GM23338 (cell line): ENCODE results near the gene TMEM52. TPM values are rescaled to one million over a fixed set of nuclear protein-coding genes. Genes with fewer than 3 reads are reported as not detected.

Experiments used
- ATAC-seq: fragments of 200-7000 bp; cut with Tn5 transposase; 3 replicates; pipeline ENCODE4 v1.9.1; 2020
- DNase-seq: peaks from one replicate; pipeline ENCODE4 v3.0.0-alpha.2; 2015; ENCODE audit warnings: low spot score
- H2AFZ ChIP-seq: fragments of 200-600 bp; sonication (generic); 2 replicates; pipeline ENCODE4 v1.8.0; 2016; ENCODE audit warnings: antibody characterized with exemption, mild to moderate bottlenecking, moderate library complexity
- H3F3A ChIP-seq: fragments of 200-600 bp; sonication (generic); replicated peaks from 2 replicates; pipeline ENCODE4 v1.8.0; 2017; ENCODE audit warnings: antibody characterized with exemption, mixed run types, low read depth
- H3K27ac ChIP-seq: fragments of 200-600 bp; sonication (generic); 2 replicates; pipeline ENCODE4 v1.6.1; 2016; ENCODE audit warnings: low read depth
- H3K27me3 ChIP-seq: fragments of 200-600 bp; sonication (generic); 2 replicates; pipeline ENCODE4 v1.8.0; 2016; ENCODE audit warnings: mild to moderate bottlenecking, mixed run types, moderate library complexity; ENCODE audit not compliant: insufficient read depth
- H3K36me3 ChIP-seq: fragments of 200-600 bp; sonication (generic); 2 replicates; pipeline ENCODE4 v1.8.0; 2016; ENCODE audit warnings: mild to moderate bottlenecking; ENCODE audit not compliant: insufficient read depth
- H3K4me1 ChIP-seq: fragments of 200-600 bp; sonication (generic); 2 replicates; pipeline ENCODE4 v1.8.0; 2016; ENCODE audit warnings: mild to moderate bottlenecking, moderate library complexity; ENCODE audit not compliant: insufficient read depth
- H3K4me2 ChIP-seq: fragments of 200-600 bp; sonication (generic); 2 replicates; pipeline ENCODE4 v1.7.1; 2017; ENCODE audit warnings: mixed run types
- H3K4me3 ChIP-seq: fragments of 200-600 bp; sonication (generic); 2 replicates; pipeline ENCODE4 v1.6.1; 2016; ENCODE audit warnings: mixed run types
- H3K79me2 ChIP-seq: fragments of 200-600 bp; sonication (generic); replicated peaks from 2 replicates; pipeline ENCODE4 v1.8.0; 2017; ENCODE audit warnings: mild to moderate bottlenecking; ENCODE audit not compliant: insufficient read depth
- H3K9me2 ChIP-seq: fragments of 200-600 bp; sonication (generic); 2 replicates; pipeline ENCODE4 v1.8.0; 2017; ENCODE audit not compliant: insufficient read depth
- H4K20me1 ChIP-seq: fragments of 200-600 bp; sonication (generic); replicated peaks from 2 replicates; pipeline ENCODE4 v1.8.0; 2017; ENCODE audit warnings: mild to moderate bottlenecking; ENCODE audit not compliant: insufficient read depth
- H3K27ac Mint-ChIP-seq: 2 replicates; pipeline ENCODE4 v1.8.0; 2020; ENCODE audit warnings: inconsistent platforms, mild to moderate bottlenecking, moderate library complexity, mixed read lengths
- H3K27me3 Mint-ChIP-seq: 3 replicates; pipeline ENCODE4 v1.8.0; 2022; ENCODE audit warnings: low read depth, mild to moderate bottlenecking, moderate library complexity, mixed read lengths, inconsistent platforms; ENCODE audit not compliant: insufficient read depth, poor library complexity
- H3K36me3 Mint-ChIP-seq: 3 replicates; pipeline ENCODE4 v1.8.0; 2021; ENCODE audit warnings: low read depth, mild to moderate bottlenecking, inconsistent platforms, moderate library complexity, mixed read lengths
- H3K4me1 Mint-ChIP-seq: 3 replicates; pipeline ENCODE4 v1.8.0; 2020; ENCODE audit warnings: mild to moderate bottlenecking, inconsistent platforms, mixed read lengths
- H3K4me3 Mint-ChIP-seq: 3 replicates; pipeline ENCODE4 v1.8.0; 2021; ENCODE audit warnings: moderate library complexity, mild to moderate bottlenecking, inconsistent platforms, mixed read lengths
- H3K9me3 Mint-ChIP-seq: 3 replicates; pipeline ENCODE4 v1.8.0; 2020; ENCODE audit warnings: moderate library complexity, mild to moderate bottlenecking, inconsistent platforms, mixed read lengths
- CREB1 ChIP-seq: fragments of 250-450 bp; sonication (Bioruptor Pico); IDR thresholded peaks from 2 replicates; pipeline ENCODE4 v1.5.0; 2020; ENCODE audit warnings: low read depth, mild to moderate bottlenecking, moderate library complexity
- EZH2 ChIP-seq: fragments of 200-600 bp; sonication (generic); IDR thresholded peaks from one replicate; pipeline ENCODE4 v1.8.0; 2017; ENCODE audit warnings: antibody characterized with exemption, mild to moderate bottlenecking, low read depth; ENCODE audit not compliant: unreplicated experiment
- EZH2phosphoT487 ChIP-seq: fragments of 200-600 bp; sonication (generic); IDR thresholded peaks from one replicate; pipeline ENCODE4 v1.8.1; 2018; ENCODE audit warnings: antibody characterized with exemption; ENCODE audit not compliant: unreplicated experiment
- JUNB ChIP-seq: IDR thresholded peaks from one replicate; pipeline ENCODE4 v1.6.1; 2016; ENCODE audit warnings: antibody characterized with exemption; ENCODE audit not compliant: unreplicated experiment
- NANOG ChIP-seq: IDR thresholded peaks from 2 replicates; pipeline ENCODE4 v1.6.1; 2016; ENCODE audit warnings: antibody characterized with exemption, borderline replicate concordance
- POLR2AphosphoS5 ChIP-seq: IDR thresholded peaks from 2 replicates; pipeline ENCODE4 v1.6.1; 2016; ENCODE audit warnings: antibody characterized with exemption, low read depth
- polyA plus RNA-seq: library from polyadenylated mRNA; unstranded; fragments of >200 nt; fragmentation: Nextera tagmentation; extraction: Ambion mirVana; gene quantifications from 2 replicates; pipeline ENCODE4 v1.2.1, GENCODE V29; 2016
- total RNA-seq: library from RNA; depleted of rRNA; stranded (reverse); fragments of >200 nt; shearing (Covaris generic); gene quantifications from 2 replicates; pipeline ENCODE4 v1.2.3, GENCODE V29; 2014
- TF ChIP-seq, protein P1 (sequence below): fragments of 250-450 bp; sonication (Bioruptor Pico); IDR thresholded peaks from 2 replicates; pipeline ENCODE4 v1.5.0; 2020; ENCODE audit warnings: mild to moderate bottlenecking, moderate library complexity
- TF ChIP-seq, protein P2 (sequence below): IDR thresholded peaks from one replicate; pipeline ENCODE4 v1.6.1; 2018; ENCODE audit warnings: antibody characterized with exemption; ENCODE audit not compliant: unreplicated experiment
- TF ChIP-seq, protein P3 (sequence below): IDR thresholded peaks from 2 replicates; pipeline ENCODE4 v1.6.1; 2016; ENCODE audit warnings: antibody characterized with exemption

TMEM52 gene
- total and polyA plus RNA-seq, 2 experiments from 2014 or later, result 19.5 to 25.0 TPM

DNA sequence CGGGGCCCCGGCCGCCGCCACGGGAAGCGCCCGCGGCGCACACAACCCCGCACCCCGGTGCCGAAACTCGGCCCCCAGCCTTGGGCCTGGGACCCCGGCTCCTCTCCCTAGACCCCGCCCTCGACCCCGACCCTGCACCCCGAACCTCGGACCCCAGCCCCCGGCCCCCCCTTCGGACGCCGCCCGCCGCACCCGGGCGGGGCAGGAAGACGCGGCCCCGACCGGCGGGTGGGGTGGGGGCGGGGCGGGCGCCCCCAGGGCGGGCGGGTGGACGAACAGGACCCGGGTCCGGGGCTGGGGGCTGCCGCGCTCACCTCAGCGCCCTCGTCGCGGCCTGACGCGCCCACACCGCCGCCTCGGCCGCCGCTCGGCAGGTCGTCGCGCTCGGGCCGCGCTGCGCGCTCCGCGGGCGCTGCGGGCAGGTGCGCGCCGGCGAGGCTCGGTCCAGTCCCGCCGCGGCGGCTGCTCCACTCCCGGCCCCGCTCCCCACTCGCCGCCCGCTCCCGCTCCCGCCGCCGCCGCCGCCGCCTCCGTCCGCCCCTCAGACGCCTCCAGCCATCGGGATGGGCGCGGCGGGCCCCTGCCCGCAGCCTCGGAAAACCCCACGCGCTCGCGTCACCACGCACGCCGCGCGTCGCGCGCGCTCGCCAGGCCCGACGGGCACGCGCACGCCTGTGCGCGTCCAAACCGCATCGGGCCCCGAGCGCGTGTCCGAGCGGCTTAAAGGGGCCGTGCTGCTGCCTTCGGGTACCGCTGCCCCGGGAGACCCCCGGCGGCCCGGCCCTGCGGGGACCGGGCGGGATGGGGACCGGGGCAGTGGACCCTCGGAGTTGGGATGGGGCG lies 28.4 kb downstream of the TMEM52 start, which contains the start of gene GNB1 (continued):
- TF ChIP-seq, protein P1, sequence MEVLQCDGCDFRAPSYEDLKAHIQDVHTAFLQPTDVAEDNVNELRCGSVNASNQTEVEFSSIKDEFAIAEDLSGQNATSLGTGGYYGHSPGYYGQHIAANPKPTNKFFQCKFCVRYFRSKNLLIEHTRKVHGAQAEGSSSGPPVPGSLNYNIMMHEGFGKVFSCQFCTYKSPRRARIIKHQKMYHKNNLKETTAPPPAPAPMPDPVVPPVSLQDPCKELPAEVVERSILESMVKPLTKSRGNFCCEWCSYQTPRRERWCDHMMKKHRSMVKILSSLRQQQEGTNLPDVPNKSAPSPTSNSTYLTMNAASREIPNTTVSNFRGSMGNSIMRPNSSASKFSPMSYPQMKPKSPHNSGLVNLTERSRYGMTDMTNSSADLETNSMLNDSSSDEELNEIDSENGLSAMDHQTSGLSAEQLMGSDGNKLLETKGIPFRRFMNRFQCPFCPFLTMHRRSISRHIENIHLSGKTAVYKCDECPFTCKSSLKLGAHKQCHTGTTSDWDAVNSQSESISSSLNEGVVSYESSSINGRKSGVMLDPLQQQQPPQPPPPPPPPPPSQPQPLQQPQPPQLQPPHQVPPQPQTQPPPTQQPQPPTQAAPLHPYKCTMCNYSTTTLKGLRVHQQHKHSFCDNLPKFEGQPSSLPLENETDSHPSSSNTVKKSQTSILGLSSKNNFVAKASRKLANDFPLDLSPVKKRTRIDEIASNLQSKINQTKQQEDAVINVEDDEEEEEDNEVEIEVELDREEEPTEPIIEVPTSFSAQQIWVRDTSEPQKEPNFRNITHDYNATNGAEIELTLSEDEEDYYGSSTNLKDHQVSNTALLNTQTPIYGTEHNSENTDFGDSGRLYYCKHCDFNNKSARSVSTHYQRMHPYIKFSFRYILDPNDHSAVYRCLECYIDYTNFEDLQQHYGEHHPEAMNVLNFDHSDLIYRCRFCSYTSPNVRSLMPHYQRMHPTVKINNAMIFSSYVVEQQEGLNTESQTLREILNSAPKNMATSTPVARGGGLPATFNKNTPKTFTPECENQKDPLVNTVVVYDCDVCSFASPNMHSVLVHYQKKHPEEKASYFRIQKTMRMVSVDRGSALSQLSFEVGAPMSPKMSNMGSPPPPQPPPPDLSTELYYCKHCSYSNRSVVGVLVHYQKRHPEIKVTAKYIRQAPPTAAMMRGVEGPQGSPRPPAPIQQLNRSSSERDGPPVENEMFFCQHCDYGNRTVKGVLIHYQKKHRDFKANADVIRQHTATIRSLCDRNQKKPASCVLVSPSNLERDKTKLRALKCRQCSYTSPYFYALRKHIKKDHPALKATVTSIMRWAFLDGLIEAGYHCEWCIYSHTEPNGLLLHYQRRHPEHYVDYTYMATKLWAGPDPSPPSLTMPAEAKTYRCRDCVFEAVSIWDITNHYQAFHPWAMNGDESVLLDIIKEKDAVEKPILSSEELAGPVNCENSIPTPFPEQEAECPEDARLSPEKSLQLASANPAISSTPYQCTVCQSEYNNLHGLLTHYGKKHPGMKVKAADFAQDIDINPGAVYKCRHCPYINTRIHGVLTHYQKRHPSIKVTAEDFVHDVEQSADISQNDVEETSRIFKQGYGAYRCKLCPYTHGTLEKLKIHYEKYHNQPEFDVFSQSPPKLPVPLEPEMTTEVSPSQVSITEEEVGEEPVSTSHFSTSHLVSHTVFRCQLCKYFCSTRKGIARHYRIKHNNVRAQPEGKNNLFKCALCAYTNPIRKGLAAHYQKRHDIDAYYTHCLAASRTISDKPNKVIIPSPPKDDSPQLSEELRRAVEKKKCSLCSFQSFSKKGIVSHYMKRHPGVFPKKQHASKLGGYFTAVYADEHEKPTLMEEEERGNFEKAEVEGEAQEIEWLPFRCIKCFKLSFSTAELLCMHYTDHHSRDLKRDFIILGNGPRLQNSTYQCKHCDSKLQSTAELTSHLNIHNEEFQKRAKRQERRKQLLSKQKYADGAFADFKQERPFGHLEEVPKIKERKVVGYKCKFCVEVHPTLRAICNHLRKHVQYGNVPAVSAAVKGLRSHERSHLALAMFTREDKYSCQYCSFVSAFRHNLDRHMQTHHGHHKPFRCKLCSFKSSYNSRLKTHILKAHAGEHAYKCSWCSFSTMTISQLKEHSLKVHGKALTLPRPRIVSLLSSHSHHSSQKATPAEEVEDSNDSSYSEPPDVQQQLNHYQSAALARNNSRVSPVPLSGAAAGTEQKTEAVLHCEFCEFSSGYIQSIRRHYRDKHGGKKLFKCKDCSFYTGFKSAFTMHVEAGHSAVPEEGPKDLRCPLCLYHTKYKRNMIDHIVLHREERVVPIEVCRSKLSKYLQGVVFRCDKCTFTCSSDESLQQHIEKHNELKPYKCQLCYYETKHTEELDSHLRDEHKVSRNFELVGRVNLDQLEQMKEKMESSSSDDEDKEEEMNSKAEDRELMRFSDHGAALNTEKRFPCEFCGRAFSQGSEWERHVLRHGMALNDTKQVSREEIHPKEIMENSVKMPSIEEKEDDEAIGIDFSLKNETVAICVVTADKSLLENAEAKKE (CRISPR knock-in tag), result no peak
- no peak for TF ChIP-seq NANOG

DNA sequence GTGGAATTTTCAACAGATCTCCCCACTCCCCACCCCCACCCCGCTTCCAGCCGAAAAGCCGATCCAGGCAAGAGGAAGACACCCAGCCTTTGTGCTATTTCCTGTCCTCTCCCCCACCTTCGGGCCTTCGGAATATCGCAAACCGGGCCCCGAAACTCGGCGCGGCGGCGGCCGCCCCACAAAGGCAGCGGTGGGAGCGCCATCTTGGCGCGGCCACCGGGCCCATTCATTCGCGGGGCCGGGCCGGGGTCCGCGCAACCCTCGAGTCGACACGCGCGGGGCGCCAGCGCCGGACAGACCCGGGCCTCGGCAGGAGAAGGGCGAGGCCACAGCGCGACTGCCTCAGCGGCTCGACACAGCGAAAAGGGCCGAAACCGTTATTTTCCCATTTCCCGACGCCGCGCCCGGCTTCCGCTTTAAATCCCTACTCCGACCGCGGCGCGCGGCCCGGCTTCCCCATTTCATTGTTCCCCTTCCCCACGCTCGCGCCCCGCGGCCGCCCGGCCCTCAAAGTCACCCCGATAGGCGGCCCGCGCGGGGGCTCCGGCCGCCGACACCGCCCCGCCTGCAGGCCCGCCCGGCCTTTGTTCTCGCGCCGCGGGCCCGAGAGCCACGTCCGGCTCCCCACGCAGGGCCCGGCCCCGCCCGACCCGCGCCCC lies 29.1 kb downstream of the TMEM52 start:
- Histone ChIP-seq H3K27me3 (no peaks in the 10 kb centered on the region), H3K4me2 (peak overlapping the region; percentile 78), H3K4me1 (peaks cover 30% of the 10 kb centered on the region), H3F3A (peaks cover 15% of the 10 kb centered on the region), H3K9me2 (no peaks in the 10 kb centered on the region), H3K27ac (peak overlapping the region; percentile 90), H3K4me3 (peak overlapping the region; percentile 70), H4K20me1 (peaks cover 43% of the 10 kb centered on the region), H3K36me3 (no peaks in the 10 kb centered on the region), H2AFZ (no peak overlapping the region), H3K79me2 (peaks cover 61% of the 10 kb centered on the region)
- H3K27me3 Mint-ChIP-seq, result peaks cover 9% of the 10 kb centered on the region
- DNase-seq, result peak; percentile 72
- peak overlapping the region; percentile 88 for H3K27ac Mint-ChIP-seq
- peak overlapping the region; percentile 83 for H3K4me3 Mint-ChIP-seq
- H3K9me3 Mint-ChIP-seq, result no peaks in the 10 kb centered on the region
- no peak; the same call in 2 of the 3 replicates for ATAC-seq
- peaks cover 41% of the 10 kb centered on the region for H3K4me1 Mint-ChIP-seq
- peaks cover 14% of the 10 kb centered on the region for H3K36me3 Mint-ChIP-seq
- TF ChIP-seq EZH2, result no peak
- TF ChIP-seq NANOG, result no peak
- no peak for TF ChIP-seq EZH2phosphoT487
- TF ChIP-seq CREB1 (CRISPR knock-in tag), result no peak
- no peak for TF ChIP-seq JUNB
- TF ChIP-seq, protein P2, sequence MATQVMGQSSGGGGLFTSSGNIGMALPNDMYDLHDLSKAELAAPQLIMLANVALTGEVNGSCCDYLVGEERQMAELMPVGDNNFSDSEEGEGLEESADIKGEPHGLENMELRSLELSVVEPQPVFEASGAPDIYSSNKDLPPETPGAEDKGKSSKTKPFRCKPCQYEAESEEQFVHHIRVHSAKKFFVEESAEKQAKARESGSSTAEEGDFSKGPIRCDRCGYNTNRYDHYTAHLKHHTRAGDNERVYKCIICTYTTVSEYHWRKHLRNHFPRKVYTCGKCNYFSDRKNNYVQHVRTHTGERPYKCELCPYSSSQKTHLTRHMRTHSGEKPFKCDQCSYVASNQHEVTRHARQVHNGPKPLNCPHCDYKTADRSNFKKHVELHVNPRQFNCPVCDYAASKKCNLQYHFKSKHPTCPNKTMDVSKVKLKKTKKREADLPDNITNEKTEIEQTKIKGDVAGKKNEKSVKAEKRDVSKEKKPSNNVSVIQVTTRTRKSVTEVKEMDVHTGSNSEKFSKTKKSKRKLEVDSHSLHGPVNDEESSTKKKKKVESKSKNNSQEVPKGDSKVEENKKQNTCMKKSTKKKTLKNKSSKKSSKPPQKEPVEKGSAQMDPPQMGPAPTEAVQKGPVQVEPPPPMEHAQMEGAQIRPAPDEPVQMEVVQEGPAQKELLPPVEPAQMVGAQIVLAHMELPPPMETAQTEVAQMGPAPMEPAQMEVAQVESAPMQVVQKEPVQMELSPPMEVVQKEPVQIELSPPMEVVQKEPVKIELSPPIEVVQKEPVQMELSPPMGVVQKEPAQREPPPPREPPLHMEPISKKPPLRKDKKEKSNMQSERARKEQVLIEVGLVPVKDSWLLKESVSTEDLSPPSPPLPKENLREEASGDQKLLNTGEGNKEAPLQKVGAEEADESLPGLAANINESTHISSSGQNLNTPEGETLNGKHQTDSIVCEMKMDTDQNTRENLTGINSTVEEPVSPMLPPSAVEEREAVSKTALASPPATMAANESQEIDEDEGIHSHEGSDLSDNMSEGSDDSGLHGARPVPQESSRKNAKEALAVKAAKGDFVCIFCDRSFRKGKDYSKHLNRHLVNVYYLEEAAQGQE, result no peak
- no peak for TF ChIP-seq POLR2AphosphoS5
- TF ChIP-seq, protein P3, sequence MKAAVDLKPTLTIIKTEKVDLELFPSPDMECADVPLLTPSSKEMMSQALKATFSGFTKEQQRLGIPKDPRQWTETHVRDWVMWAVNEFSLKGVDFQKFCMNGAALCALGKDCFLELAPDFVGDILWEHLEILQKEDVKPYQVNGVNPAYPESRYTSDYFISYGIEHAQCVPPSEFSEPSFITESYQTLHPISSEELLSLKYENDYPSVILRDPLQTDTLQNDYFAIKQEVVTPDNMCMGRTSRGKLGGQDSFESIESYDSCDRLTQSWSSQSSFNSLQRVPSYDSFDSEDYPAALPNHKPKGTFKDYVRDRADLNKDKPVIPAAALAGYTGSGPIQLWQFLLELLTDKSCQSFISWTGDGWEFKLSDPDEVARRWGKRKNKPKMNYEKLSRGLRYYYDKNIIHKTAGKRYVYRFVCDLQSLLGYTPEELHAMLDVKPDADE, result no peak
